ENCODE results near the gene SLX4IP.

- no peak for TF ChIP-seq CTCF (IDR thresholded peaks at IDR 0.05)
- no peak for TF ChIP-seq POLR2AphosphoS5 (IDR thresholded peaks at IDR 0.05)
- no peak for TF ChIP-seq EP300 (IDR thresholded peaks at IDR 0.05)
Measured at GRCh38 chr20:10652660-10653261, 217.7 kb downstream of the SLX4IP start.
